Measurements from ENCODE around the gene BTNL8. TPM values are rescaled to one million over a fixed set of nuclear protein-coding genes. Genes with fewer than 3 reads are reported as not detected.

Gene BTNL8, protein sequence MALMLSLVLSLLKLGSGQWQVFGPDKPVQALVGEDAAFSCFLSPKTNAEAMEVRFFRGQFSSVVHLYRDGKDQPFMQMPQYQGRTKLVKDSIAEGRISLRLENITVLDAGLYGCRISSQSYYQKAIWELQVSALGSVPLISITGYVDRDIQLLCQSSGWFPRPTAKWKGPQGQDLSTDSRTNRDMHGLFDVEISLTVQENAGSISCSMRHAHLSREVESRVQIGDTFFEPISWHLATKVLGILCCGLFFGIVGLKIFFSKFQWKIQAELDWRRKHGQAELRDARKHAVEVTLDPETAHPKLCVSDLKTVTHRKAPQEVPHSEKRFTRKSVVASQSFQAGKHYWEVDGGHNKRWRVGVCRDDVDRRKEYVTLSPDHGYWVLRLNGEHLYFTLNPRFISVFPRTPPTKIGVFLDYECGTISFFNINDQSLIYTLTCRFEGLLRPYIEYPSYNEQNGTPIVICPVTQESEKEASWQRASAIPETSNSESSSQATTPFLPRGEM
- total RNA-seq (2014; rRNA removed; shearing (Covaris generic)): not detected in 2 replicates

DNA sequence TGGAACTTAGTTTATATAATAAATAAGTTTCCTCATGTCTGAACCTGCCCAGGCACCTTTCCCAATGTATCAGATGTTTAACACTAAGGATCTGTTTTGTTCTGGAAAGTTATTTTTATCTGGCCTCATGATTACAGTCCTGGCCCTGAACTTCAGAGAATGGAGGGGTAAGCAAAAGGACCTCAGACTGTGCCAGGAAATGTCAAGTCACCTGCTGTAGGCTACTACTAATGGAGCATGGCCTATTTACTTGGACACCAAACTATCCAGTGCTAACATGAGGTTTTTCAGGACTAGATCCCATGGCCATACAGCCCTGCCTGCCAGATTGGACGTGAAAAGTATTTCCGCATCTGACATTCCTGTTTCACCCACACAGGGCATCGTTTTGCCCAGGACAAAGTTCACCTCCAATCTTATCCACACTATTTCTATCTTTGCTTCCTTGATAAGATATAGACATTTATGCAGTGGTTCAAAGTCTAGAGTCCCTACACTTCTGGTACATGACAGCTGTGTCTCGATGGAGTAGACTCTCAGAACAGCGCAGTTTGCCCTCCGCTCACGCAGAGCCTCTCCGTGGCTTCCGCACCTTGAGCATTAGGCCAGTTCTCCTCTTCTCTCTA is at the start of gene BTNL8:
BTNL8 (plus strand) TSS at position 539 of the 626 bp plus-strand sequence. CDS start 152 bp downstream, outside the sequence.
- in situ Hi-C loops (cut with HindIII; ENCODE audit: low sequenced_read_pairs): no loop called here
- no peak for DNase-seq (ENCODE audit: low spot score)

DNA sequence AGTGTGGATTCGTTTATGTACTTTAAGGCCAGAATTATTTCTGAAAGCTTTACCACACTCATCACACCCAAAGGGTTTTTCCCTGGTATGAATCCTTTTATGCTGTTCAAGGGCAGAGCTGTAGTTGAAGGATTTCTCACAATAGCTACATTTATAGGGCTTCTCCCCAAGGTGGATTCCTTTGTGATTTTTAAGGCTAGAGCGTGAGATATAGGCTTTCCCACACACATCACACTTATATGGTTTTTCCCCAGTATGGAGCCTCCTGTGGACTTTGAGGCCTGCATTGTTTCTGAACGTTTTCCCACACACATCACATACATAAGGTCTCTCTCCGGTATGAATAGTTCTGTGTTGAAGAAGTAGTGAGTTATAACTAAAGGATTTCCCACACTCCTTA is 49.1 kb upstream of the BTNL8 start:
- no peak for DNase-seq (ENCODE audit: low spot score)
- in situ Hi-C loops (cut with HindIII; ENCODE audit: low sequenced_read_pairs): no loop called here

DNA sequence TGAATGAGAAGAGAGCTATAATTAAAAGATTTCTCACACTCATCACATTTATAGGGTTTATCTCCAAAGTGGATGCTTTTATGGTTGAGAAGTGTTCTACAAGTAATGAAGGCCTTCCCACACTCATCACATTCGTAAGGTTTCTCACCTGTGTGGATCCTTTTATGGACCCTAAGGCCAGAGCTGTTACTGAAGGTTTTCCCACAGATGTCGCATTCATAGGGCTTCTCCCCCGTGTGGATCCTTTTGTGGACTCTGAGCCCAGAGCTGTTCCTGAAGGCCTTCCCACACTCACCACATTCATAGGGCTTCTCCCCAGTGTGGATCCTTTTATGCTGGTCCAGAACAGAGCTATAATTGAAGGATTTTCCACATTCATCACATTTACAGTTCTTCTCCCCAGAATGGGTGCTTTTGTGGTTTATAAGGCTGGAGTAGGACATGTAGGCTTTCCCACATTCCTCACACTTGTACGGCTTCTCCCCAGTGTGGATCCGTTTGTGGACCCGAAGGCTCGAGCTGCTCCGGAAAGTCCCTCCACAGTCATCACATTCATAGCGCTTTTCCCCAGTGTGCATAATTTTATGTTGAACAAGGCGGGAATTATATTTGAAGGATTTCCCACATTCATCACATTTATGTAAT is 48.4 kb upstream of the BTNL8 start:
- in situ Hi-C loops (cut with HindIII; ENCODE audit: low sequenced_read_pairs): no loop called here
- no peak for DNase-seq (ENCODE audit: low spot score)

DNA sequence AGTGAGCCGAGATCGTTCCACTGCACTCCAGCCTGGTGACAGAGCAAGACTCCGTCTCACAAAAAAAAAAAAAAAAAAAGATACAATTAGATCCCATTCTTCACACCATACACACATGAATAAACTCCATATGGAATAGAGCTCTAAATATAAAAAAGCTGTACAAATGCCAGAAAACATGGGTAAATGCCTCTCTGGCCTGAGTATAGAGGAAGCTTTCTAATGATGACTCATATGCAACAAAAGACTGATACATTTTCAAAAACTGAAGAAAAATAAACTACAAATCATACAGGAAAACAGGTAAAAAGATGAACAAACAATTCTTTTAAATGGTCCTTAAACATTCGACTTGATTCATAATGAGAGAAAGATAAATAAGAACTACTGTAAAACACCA is 46.5 kb upstream of the BTNL8 start:
- in situ Hi-C loops (cut with HindIII; ENCODE audit: low sequenced_read_pairs): no loop called here

DNA sequence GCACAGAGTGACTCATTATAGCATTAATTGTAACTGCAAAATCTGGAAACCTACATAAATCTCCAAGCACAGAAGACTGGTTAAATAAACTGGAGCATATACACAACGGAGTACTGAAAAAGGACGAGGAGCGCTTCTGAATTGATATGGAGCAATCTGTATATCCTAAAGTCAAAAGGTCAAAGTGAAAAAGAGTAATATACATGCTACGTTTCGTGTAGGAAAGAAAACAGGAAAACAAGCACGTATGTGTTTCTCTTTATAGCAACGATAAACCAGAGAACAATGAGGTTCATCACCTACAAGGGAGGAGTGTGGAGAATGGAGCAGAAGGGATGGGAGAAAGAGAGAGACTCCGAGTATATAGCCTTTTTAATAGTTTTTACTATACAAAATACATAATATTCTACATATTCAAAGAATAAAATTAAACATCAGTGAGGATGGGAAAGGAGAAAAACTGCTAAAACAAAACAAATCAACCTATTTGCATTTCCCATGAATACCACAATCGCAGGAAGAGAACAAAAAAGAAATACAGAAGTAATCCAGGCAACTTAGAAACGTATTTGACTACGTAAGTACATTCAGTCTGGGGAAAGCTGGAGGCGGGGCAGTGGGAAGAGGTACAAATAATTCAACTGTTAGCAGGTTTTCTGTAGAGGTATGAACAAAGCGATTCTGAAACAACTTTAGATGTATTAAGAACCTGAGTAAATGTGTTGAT is 45.7 kb upstream of the BTNL8 start:
- in situ Hi-C loops (cut with HindIII; ENCODE audit: low sequenced_read_pairs): no loop called here
- DNase-seq (ENCODE audit: low spot score): no peak

More for the DNA sequence above, 46.5 kb upstream of the BTNL8 start:
- DNase-seq (ENCODE audit: low spot score): no peak

DNA sequence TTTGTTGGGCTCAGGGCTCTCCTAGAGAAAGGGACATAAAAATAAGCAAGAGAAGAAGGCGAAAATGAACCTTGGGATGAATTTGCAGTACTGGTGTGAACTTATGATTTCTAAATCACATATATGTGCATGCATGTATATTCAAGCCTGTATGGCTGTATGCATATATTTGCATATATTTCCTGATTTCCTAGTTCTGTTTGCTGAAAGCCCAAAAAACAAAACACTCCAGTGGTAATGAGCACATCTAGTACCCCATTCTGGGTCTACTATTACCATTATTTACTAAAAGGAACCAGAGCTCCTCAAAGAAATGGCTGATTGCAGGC is 45.1 kb upstream of the BTNL8 start:
- in situ Hi-C loops (cut with HindIII; ENCODE audit: low sequenced_read_pairs): no loop called here
- no peak for DNase-seq (ENCODE audit: low spot score)

DNA sequence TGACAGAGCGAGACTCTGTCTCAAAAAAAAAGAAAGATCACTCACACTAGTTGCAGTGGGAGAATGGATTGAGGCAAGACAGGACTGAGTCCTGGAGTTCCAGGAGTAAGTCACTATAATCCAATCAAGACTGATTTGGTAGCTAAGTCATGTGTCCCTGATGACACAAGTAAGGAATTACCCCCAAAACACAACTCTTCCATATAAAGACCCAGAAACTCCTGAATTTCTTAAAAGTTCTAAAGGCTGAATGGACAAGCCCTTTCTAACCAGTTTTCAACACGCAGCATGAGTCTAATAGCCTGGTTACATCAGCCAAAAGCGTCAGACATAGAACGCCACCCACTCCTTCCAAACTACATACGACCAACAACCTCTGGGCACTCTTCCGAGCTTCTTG is 40.4 kb upstream of the BTNL8 start:
- DNase-seq (ENCODE audit: low spot score): no peak
- in situ Hi-C loops (cut with HindIII; ENCODE audit: low sequenced_read_pairs): no loop called here

DNA sequence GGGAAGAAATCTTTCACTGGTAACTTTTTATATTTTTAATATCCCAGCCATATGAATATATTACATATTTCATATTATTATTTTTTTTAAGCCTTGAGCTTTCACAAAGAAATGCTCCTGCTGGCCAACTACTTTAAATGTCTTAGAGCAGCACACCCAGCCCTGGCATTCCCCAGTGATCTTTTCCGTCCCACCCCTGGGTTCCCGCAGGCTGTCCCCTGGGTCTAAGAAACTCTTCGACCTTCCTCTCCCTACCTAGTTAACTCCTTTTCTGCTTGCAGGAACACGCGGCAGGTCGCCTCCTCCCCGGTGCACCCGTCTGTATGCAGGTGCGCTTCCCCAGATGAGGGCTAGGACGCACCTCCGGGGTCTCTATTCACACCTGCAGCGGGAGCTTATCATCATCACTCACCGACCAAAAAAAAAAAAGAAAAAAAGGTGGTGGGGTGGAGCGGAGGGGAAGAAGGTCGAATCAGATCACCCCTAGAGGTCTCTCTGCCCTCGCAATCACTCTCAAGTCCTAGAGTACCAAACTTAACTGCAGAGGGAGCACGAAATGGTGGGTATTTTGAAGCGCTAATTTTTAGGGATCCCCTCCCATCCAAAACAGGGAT is 38.6 kb upstream of the BTNL8 start:
- in situ Hi-C loops (cut with HindIII; ENCODE audit: low sequenced_read_pairs): no loop called here
- peak; percentile 60 for DNase-seq (ENCODE audit: low spot score)

DNA sequence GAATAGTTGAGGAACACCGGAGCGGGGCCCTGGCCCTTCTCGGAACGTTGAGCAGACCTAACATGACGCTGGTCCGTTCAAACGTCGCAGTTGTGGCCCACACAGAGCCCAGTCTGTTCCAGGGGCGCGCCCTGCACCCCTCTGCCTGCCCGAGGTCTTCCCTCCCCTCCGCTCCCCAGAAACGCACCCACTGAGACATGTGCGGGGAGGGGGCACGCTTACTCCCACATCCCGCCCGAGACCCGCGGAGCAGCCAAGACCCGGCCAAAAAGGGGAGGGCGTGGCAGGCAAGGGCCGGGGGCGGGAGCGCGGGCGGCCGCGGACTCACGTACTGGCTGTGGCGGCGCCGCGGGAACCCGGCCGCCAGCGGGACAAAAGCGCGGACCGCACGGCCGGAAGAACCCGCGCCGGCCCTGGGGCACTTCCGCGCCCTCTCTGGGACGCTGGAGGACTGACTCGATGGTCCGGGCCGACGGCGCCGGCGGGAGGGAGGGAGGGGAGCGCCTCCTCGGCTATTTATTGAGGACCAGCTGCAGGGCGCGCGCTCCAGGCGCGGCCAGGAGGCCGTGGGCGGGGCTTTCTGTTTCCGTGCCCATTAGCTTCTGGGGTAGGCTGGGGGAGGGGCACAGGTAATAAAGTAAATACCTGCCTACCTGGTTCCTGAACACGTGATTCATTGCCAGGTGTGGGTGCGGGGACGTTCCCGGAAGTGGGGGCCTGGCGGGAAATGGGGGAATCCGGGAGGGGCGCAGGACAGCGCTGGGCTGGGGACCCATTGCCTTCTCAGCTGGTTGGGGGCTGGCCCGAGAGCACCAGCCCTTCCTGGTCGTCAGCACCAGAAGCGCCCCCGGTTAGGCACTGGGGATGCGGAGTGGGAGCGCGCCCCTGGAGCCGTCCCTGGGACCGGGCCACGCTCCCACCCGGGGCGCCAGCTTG is 37.8 kb upstream of the BTNL8 start, which contains the start of gene ZFP62:
ZFP62 (minus strand) TSS at position 390 of the 936 bp plus-strand sequence; CDS start at position 333, 57 bp downstream.
- in situ Hi-C loops (cut with HindIII; ENCODE audit: low sequenced_read_pairs): no loop called here
- peak; percentile 89 for DNase-seq (ENCODE audit: low spot score)

DNA sequence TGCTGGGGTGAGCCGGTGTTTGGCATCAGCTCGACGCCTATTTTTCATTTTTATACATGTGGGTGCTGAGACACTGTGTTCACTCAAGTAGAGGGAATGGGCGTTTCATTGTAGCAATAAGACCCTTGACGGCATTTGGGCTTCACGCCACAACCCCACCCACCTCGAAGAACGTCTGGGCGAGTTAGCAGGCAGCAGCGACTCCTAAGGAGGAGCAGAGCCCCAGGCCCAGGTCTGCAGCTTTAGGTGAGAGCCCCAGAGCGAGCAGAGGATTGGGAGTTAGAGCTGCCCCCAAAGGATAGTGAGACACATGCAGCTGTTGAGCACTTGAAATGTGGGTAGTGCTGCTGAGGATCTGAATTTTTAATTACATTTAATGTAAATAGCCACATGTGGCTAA is 36.3 kb upstream of the BTNL8 start:
- no peak for DNase-seq (ENCODE audit: low spot score)
- in situ Hi-C loops (cut with HindIII; ENCODE audit: low sequenced_read_pairs): no loop called here

DNA sequence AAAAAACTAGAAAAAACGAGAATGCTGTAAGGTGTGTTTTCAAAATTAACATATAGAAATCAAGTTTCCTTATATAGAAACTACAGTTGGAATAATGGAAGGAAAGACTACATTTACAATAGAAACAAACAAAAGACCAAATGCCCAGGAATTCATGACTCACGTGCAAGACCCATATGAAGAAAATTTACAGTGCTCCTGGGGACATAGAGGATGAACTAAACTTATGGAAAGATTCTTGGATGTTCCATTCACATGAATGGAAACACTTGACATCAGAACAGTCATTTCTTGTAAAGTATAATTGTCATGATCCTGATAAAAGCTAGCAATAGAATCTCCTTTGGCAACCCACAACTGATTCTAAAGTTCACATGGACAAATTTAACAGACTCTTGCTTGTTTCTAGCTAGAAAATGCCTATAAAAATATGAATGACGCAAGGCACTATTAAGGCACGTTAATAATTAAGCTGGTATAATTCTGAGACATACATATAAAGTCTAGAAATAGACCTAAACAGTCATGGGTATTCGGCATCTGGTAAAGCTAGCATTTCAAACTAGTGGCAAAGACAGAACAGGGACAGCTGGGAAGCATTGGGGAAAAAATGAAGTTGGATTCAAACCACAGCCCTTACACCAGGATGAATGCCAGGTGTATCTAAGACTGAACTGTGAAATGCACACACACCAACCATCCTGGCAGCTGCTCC is 32.8 kb upstream of the BTNL8 start:
- in situ Hi-C loops (cut with HindIII; ENCODE audit: low sequenced_read_pairs): no loop called here
- no peak for DNase-seq (ENCODE audit: low spot score)

DNA sequence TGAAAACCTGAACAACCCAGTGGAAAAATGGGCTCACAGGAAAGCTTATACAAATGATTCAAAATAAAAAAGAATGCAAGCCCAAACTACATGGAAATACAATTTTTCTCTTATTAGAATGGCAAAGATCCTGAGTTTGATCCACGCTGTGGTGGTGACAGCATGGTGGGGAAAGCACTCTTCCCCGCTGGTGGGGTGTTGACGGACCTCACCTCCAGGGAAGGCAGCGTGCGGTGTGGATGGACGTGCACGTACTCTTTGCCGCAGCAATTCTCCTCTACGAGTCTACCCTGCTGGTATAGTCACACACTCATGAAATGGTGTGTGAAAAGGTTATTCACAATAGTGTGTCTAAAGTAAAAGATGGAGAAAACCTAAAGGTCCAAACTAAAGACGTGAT is 32.0 kb upstream of the BTNL8 start:
- in situ Hi-C loops (cut with HindIII; ENCODE audit: low sequenced_read_pairs): no loop called here
- DNase-seq (ENCODE audit: low spot score): no peak

DNA sequence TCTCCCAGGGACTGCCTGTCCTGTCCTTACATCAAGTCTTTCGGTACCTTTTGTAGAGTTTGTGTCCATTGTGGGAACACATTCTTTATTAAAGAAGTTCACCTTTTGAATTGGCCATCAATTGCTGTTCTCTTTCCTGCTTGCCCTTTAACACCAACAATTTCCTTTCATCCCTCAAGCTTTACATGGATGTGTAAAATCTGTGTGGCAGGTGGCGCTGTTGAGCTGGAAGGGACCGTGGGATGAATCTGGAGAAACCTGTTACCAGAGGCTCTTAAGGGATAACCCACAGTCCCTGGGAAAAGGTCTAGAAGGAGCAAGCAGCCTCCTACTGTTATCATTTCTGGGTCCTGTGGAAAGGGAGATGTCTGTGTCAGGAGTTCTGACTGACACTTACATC is 30.0 kb upstream of the BTNL8 start:
- peak; percentile 76 for DNase-seq (ENCODE audit: low spot score)
- in situ Hi-C loops (cut with HindIII; ENCODE audit: low sequenced_read_pairs): no loop called here

DNA sequence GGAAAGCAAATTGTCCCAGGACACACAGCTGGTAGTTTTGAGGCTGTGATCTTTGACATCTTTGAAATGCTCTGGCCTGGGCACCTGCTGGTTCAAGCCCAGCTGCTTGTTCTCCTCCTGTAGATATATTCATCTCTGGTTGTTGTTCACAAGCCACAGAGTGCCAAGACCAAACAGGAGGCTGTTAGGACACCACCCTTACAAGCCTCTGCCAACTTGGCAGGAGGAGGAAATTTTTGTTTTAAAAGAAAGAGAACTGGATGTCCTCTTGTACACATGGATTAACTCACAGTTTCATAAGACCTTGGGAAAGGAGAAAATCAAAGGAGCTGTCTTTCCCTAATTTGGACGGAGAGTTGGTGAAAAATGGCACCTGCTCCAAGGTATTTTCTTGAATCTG is 29.4 kb upstream of the BTNL8 start:
- in situ Hi-C loops (cut with HindIII; ENCODE audit: low sequenced_read_pairs): no loop called here
- DNase-seq (ENCODE audit: low spot score): no peak

DNA sequence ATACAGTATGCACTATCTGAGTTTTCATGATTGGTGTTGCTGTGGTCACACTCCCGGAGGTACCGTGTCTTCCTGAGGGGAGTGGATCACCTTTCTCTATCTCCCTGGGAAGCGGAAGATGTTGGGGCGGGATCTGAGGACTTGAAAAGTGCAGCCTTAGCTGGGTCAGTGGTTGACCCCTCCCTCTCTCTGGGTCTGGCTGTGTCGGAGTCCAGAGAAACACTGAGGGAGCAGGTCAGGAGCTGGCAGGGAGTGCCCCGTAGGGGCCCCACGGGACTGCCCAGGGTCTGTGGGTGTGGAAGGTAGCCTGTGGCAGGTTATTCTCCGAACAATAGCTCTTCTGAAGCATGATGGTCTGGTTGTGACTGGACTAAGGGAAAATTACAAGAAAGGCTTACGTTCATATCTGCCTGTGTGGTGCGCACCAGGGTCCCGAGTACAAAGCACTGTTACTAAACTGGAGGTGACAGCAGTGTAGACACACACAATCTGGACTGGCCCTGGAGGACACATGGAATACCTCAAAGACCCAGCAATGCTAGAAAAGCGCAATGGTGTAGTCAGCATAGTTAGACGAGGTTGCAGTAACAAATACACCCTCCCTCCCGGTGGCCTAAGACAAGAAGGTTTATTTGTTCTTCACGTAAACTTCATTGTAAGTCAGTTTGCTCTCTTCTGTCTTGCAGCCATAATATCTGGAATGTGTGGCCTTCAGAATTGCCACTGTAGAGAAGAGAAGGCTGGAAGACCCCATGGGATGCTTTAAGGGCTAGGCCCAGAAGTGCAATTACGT is 28.5 kb upstream of the BTNL8 start:
- in situ Hi-C loops (cut with HindIII; ENCODE audit: low sequenced_read_pairs): no loop called here

DNA sequence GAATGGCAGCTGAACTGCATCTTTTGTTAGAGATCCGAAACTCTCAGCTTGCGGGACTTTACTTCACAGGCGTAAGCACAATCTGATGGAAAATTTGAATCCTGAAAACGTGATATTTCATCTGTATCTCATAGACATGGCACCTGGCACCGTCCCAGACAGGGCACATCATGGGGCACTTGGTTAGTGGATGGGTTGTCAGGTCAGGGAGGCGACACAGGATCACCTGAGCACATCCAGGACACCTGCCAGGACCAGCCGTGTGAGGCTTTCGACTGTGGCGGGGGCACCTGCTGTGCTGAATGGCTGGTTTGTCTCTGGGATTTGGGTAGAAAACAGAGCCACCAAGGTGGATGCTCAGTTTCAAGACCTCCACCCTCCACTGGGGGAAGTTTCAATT is 26.5 kb upstream of the BTNL8 start:
- DNase-seq (ENCODE audit: low spot score): no peak
- in situ Hi-C loops (cut with HindIII; ENCODE audit: low sequenced_read_pairs): no loop called here

More for the DNA sequence above, 28.5 kb upstream of the BTNL8 start:
- no peak for DNase-seq (ENCODE audit: low spot score)
